GM18499 (cell line): ENCODE results near the gene SLC38A7.
"Not testable (repeated sequence)": the region's sequence is repeated elsewhere in the genome, so short reads cannot be mapped to it uniquely, and the experiment has no call there.

Source experiments
- ATAC-seq: cut with Tn5 transposase; IDR thresholded peaks from one replicate; pipeline ENCODE4 v1.9.1; 2021; ENCODE audit warnings: moderate number of reproducible peaks; ENCODE audit not compliant: insufficient read depth, unreplicated experiment

SLC38A7 gene

DNA sequence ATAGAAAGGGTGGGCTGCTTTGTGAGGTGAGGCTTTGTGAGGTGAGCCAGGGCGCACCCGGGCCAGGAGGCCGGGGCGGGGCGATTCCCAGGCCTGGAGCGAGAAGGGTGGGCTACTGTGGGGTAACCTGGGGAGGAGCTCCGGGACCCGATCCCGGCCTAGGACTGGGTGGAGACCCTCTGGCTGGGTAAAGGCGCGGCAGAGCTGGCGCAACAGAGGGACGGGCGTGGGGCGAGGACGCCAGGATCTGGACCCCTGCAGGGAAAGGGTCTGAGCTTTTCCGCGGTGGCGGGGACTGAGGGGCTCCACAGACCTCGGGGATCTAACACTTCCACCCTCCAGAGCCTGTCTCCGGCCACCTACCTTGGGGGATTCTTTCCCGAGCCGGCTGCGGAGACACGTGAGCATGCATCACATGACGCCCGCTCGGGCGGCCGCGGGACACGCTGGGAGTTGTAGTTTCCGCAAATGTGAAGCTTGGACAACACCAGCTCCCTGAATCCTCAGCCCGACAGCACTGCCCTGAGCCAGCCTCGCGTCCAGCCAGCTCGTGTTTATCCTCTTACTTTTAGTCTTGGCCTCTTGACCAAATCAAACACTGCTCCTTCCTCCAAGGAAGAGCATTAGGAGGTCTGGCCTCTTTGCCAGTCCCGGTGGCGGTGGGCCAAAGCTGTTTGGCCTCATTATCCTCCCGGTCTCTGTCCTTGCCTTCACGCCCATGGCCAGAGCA lies at the start of gene SLC38A7:
Gene SLC38A7, minus strand, starts transcription at position 417 of the 730 bp plus-strand sequence. CDS start 4,644 bp downstream, outside the sequence.
- ATAC-seq: peak; percentile 87

GRCh38 chr16:58733671-58734458 lies 49.3 kb upstream of the SLC38A7 start, which contains the start of gene GOT2:
Gene GOT2, minus strand, starts transcription at chr16:58734316. Its CDS starts 88 bp downstream, at chr16:58734228.
- ATAC-seq: peak; percentile 79

DNA sequence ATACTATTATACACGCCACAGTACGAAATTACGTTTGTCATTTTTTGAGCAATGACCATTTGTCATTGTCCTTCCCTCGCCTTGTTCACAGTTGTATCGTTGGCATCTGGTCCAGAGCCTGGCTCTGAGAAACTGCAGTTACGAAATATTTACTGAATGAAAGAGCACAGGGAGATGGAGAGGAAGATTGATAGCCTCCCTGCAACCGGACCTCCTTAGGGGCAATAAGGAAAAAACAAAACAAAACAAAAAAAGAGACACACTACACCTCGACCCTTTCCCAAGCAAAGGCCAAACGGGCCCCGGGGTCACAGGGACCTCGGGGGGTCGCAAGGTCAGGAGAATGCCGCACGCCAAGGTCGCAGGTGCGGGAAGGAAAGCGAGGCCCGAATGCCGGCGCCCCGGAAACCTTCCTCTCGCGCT lies 48.7 kb upstream of the SLC38A7 start:
- no peak for ATAC-seq

DNA sequence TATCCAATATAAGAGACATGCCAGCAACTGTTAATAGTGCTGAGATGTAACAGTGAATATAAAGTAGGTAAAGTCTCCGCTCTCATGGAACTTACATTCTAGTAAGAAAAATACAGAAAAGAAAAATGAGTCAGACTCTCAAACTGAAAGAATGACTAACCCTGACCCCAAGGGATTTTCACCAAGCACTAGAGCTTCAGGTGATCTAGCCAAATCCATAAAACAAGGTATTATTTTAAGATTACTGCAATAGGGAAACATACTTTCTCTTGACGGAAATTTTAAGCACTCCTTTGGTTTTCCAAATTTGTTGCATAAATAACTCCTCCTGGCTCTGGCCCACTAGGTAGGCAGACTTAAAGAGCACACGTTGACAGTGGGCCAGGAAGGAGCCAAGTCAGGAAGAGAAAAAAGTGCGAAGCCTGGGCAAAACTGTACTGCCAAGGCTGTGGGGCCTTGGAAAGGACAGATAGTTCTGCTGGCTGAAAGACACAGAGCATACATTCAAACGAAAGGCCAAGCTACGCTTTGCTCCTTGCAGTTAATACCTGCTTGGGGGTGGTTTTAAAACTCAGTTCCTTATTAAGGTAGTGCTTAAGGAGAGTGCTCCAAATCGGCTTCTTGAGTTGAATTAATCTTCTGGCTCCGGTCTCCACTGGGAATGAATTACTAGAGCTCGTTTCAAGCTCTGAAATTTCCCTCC lies 48.1 kb upstream of the SLC38A7 start:
- peak; percentile 62 for ATAC-seq

DNA sequence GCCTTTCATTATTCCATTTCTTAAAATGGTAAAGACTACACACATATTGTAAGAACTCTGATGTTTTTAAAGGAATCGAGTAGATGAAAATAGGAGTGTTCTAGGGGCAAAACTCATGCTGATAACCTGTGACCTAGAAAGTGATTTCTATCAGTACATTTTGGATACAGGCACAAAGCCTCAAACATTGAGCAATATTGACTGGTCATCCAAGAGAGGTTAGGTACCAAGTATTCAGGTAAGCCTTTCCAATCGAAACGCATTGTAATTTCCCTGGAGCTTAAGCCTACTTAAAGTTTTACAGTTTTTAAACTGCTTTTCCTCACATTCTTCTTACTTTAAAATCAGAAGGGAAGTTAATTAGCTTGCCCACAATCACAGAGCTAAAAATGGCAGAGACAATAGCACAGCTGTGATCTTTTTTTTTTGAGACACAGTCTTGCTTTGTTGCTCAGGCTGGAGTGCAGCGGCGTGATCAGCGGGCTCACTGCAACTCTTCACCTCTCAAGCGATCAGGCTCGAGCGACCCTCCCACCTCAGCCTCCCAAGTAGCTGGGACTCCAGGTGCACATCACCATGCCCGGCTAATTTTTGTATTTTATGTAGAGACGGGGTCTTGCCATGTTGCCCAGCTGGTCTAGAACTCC lies 46.3 kb upstream of the SLC38A7 start:
- ATAC-seq: no peak

- no peak for ATAC-seq
Measured at GRCh38 chr16:58727796-58728568, 43.4 kb upstream of the SLC38A7 start.

DNA sequence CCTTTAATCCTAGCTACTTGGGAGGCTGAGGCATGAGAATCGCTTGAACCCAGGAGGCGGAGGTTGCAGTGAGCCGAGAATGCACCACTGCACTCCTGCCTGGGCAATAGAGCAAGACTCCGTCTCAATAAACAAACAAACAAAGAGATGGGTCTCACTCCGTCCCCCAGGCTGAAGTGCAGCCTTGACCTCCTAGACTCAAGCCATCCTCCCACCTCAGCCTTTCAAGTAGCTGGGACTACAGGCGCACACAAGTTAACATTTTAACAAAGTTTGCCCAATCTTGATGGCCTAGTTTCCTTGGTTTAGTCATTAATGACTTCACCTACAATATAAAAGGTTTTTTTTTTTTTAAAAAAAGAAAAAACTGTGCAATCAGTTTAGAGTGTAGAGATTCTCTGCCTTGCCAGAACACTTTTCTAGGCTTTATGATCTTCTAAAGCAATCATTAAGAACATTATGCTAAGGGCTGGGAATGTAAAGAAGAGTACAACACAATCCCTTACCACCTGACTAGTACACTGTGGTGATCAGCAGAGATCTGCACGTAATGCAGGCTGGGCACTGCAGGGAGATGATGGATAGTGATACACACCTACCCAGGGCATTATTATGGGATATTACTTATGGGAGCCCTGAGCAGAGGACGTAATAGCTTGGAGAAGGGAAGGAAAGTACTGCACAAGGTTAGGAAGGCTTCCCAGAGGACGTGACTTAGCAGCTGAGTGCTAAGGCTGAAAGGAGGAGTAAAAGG lies 42.6 kb upstream of the SLC38A7 start:
- ATAC-seq: no peak

- no peak for ATAC-seq
Measured at GRCh38 chr16:58723109-58723508, 38.5 kb upstream of the SLC38A7 start.

DNA sequence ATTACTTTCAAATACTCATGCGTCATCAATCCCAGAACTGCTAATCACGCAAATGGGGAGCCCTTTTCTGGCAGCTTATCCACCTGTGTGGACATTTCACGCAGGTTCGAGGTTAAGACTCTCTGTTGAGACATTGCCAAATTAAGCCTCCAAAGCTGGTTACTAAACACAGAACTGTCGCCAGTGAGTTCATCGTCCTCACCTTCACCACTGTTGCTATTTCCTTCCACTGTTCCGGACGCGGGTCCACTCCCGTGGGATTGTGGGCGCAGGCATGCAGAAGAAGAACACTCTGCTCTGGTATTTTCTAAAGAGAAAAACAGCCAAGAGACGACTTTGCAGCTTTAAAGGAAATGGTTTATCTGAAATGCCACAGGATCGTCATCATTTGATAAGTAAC lies 33.4 kb upstream of the SLC38A7 start:
- ATAC-seq: no peak

- no peak for ATAC-seq
Measured at GRCh38 chr16:58716468-58716867, 31.9 kb upstream of the SLC38A7 start.

DNA sequence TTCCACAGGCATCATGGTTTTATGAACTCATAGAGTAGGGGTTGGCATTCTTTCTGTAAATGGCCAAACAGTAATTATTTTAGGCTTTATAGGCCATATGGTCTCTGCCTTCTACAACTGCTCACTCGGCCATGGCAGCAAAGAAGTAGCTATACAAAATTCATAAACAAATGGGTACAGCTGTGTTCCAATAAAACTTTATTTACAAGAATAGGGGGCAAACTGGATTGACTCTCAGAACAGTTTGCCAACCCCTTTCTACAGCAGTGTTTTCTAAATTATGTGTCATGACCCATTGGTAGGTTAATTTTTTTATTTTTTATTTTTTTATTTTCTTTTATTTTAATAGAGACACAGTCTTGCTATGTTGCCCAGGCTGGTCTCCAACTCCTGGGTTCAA lies 29.2 kb upstream of the SLC38A7 start:
- ATAC-seq: no peak

GRCh38 chr16:58709333-58709732 lies 24.8 kb upstream of the SLC38A7 start:
- peak; percentile 76 for ATAC-seq

DNA sequence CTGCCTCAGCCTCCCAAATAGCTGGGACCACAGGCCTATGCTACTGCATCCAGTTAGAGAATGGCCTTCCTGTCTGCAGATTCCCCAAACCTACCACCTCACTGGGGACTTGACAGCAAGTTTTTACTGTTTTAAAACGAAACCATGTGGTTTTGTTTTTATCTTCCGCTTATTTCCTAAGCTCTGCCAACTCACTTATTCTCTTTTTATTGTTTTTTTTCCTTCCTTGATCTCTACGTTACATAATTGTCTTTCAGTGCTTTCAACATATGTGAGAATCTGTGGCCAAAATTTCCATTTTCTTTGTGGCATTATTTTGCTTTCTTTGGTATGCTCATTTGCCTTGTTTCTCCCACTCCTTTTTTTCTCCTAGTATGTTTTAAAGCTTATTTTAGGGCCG lies 14.6 kb upstream of the SLC38A7 start:
- no peak for ATAC-seq

DNA sequence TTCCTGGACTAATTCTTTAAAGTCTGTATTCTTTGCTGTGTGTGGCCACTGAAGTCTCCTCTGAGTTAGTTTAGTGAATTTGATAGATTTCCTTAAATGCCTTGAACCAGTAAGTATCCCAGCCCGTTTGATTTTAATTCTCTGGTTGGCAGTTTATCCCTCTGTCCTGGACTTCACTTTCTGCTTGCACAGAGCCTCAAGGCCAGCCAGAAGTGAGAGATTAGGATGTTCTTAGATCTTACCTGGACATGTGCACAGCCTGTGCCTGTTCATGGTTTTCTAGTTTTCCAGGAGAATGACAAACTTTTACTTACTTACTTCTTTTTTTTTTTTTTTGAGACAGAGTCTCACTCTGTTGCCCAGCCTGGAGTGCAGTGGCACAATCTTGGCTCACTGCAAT lies 10.8 kb upstream of the SLC38A7 start:
- ATAC-seq: no peak

GRCh38 chr16:58692450-58692849 lies 7.9 kb upstream of the SLC38A7 start:
- no peak for ATAC-seq

- not testable (repeated sequence) for ATAC-seq
Measured at GRCh38 chr16:58686985-58687706, 2.6 kb upstream of the SLC38A7 start.

DNA sequence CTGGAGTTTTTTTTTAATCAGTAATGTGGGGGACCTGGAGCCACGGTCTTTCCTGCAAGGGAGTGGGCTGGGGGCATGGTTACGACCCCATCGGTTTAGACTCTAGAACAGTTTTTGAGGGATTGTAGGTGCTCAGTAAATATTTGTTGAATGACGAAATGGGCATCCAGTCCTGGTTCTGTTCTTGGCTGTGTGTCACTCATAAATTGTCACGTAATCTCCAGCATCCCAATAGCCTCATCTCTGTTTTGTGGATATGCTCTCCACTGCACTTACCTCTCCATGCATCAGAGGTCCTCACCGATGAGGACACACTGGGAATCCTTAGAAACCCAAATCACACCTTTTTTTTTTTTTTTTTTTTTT lies 497 bp upstream of the SLC38A7 start:
- peak; percentile 3 for ATAC-seq

DNA sequence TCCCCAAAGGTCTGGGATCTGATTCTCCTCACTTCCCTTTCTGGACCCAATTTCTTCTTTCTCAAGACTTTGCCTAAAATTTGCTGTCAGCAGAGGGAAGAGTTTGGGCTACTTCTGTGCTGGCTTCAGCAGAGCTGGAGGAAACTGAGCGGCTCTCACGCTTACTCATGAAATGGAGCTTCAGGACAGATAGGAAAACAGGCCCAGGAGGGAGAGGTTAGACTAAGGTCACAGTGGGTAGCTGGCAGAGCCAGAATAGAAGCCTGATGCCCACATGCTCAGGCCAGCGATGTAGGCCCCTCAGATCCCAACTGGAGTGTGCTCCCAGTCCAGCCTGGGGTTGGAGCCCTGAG lies 593 bp downstream of the SLC38A7 start:
- ATAC-seq: no peak
